ENCODE data around the gene ESD.

DNA sequence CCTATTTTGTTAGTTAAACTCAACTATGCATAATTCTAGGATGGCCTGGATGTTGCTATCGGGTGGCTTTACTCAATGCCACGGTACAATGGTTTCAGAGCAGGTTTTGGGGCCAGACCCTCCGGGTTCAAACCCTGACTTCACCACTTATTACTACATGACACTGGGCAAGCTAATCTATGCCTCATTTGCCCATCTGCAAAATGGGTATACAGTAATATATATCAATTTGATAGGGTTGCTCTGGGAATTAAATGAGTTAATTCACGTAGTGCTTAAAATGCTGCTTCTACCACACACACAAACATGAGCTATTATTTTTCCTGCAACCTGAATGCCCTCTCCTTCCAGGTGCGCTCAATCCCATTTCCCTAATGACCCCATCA, 839 bp downstream of the ESD start:
- TF ChIP-seq POLR2AphosphoS5 (IDR thresholded peaks at IDR 0.05; ENCODE audit: low read depth, low read length) (no peak), TAF1 (IDR thresholded peaks at IDR 0.05; ENCODE audit: borderline replicate concordance, insufficient read depth, low read length) (no peak), FOXP2 (optimal IDR thresholded peaks at IDR 0.05; ENCODE audit: borderline replicate concordance, extremely low read depth, extremely low read length, insufficient read depth) (no peak)

All from PFSK-1 (cell line).